CD1c-positive myeloid dendritic cell (primary cell): ENCODE measurements around the gene NAT8.
"Not testable (repeated sequence)": the region's sequence is repeated elsewhere in the genome, so short reads cannot be mapped to it uniquely, and the experiment has no call there.

Experiments used
- DNase-seq: peaks from one replicate; pipeline ENCODE4 v3.0.0-alpha.2; 2016; ENCODE audit errors: extremely low spot score

Gene NAT8

GRCh38 chr2:73636977-73637376 is 5.2 kb downstream of the NAT8 start:
- DNase-seq: not testable (repeated sequence)

DNA sequence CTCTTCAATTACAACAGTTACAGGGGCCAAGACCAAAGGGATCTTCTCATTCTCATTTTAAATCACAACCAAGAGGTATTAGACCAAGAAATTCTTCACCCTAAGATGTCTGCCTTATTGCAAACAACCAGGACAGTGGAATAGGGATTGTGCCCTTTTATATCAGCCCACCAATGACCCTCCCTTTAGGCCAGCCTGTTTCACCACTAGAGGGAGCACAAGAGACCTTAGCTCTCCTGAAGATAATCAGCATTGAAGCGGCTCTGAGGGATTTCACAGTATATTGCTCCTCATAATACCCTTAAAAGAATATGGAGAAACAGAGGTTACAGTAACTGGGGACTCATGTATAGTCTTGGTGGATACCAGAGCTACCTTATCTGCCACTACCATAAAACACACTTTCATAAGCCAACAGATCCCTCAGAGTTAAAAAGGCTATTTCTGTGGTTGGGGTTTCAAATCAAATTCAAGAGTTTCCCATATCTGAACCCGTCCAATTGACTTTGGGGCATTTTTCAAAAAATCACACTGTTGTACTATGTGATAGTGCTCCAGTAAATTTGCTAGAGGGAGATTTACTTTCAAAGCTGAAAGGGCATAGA is 11.5 kb downstream of the NAT8 start:
- not testable (repeated sequence) for DNase-seq

DNA sequence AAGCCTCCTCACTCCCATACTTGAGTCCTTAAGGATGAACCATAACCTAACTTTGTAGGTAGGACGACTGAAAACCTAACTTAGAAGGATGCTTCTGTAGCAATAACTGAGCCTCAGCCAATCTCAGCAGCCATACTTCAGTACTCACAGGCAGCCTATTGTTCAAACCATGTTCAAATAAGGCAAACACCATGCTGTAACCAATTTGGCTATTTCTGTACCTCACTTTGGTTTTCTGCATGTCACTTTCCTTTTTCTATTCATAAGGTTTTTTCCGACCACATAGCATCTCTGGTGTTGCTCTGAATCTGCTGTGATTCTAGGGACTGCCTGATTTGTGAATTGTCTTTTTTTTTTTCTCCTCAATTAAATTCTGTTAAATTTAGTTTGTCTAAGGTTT is 13.7 kb downstream of the NAT8 start:
- DNase-seq: not testable (repeated sequence)

DNA sequence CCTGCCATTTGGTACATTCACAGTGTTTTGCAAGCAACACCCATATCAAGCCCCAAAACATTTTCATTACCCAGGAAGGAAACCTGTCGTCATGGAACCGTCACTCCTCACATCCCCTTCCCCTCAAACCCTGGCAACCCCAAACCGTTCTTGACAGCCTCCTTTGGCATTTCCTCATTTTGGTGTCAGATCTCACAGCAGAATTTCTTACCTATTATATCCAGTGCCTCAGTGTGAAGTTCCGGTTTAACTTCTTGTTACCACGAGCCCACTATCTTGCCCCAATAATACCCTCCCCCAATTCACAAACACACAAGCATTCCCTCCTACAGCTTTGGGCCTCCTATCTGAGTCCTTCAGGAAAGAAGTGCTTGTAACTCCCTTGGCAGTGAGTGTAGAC is 16.0 kb downstream of the NAT8 start:
- not testable (repeated sequence) for DNase-seq

DNA sequence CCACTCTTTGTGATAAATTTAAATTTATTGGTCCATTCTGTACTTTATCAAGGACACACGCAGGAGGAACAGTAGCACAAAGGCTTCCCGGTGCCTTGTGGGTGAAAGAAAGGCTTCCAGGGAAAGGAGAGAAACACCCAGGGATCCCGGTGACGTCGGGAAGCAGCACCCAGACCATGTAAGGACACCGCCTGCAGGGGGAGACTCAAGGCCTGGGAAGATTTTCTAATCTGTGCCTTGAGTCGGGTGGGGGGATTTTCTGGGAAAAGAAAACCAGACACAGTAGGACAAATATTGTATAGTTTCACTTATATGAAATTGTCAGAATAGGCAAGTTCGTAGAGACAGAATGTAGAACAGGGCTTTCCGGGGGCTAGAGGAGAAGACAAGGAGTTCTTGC is 17.6 kb downstream of the NAT8 start:
- not testable (repeated sequence) for DNase-seq

GRCh38 chr2:73624036-73624435 is 18.2 kb downstream of the NAT8 start:
- not testable (repeated sequence) for DNase-seq

DNA sequence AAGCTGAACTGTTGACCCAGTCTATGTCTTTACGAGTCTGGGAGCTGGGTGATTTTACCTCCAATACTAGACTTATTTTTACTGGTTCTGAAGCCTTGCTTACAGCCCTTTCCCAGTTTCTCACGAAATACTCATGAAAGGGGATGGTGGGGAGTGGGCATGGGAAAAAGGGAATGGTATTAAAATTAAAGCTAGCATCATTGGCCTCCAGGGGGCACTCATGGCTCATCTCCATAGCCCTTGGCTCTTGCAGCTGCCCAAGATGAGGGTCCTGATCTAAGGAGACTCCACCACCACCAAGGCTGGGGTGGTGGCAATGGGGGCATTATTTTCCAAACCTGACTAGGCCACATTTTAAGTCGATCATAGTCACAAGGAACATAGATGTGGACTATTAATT is 22.3 kb downstream of the NAT8 start:
- not testable (repeated sequence) for DNase-seq

GRCh38 chr2:73614997-73615396 is 27.2 kb downstream of the NAT8 start:
- DNase-seq: no peak

DNA sequence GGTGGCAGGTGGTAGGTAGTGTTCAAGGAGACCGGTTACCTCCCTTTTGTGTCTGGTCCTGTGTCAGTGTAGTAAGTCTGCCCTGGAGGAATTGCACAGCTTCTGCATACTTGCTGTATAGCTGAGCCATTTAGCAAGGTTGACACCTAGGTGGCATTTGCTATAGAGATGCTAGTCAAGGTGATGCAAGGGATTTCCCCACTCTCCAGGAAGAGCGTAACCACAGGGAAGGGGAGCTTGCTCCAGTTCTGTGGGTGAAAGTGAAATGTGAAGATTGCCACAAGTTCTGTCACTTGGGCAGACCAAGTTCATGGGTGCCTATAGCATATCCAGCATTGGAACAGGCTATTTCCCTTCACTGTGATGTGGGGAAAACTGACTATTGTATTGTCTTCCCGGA is 28.1 kb downstream of the NAT8 start:
- DNase-seq: no peak

DNA sequence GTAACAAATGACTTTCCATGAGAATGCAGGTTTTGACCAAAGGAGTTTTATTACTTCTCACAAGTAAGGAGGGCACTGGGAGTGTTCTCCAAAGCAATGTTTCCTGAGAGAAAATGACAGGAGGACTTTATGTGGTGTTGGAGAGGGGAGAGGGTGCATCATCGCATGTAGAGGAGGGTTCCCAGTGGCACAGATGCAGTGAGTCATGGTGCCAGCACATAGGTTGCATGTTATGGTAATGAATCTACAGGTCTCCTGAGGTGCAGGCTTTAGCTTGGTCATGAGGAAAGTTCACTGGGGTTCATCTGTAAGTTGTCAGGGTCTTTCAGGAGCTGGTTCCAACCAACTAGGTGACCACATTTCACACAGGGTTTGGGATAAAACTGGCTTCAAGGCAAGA is 30.4 kb downstream of the NAT8 start:
- DNase-seq: no peak

DNA sequence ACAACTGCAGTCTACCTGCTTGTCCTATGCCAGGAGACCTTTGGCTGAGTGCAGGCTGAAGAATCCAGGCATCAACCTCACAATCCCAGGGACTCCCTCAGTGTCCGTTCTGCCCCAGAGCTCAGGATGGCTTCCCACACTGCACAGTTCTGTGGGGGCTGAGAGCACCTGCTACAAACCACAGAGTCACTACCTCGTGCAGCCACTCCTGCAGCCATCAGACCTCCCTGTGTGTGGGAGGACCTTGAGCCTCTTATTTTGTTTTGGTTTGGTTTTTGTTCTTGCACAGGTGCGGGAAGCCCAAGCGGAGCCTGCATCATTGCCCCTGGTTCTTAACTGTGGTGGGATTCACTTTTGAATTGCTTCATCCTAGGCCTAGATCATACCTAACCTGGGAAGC is 31.0 kb downstream of the NAT8 start:
- no peak for DNase-seq

- DNase-seq: no peak
These were observed 32.1 kb downstream of the NAT8 start for GRCh38 chr2:73610111-73610510.

DNA sequence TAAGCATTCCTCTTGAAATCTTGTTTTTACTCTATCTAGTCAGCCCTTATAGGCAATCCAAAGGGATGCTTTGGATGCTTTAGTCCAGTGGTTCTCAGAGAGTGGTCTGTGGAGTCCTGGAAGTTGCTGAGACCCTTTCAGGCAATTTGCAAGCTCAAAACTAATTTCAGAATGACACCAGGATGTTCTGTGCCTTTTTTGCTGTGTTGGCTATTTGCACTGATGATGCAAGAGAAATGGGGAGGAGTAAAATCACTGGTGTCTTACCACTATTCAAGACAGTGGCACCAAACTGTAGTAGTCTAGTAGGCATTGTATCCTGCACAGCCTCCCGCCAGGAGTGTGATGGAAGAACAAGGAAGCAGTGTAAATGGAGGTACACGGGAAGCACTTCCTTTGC is 37.6 kb downstream of the NAT8 start:
- not testable (repeated sequence) for DNase-seq

- DNase-seq: not testable (repeated sequence)
These were observed 39.1 kb downstream of the NAT8 start for GRCh38 chr2:73603099-73603588.

DNA sequence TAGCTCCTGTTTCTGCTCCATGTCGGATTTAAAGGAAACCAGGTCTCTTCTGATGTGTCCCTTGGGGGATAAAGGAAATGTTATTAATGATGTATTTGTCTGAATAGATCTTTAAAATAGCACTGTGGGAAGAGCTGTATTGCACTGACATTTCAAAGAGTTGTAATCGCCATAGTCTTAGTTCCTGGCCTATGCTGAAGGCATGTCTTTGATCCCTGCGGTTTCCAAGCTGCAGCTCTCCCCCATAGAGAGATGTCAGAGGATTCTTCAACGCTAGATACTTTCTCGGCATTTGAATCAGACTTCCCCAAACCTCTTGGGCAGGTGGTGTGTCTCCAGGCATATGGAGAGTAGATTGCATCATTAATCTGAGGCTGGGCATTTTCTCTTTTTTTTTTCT is 40.4 kb downstream of the NAT8 start:
- no peak for DNase-seq

DNA sequence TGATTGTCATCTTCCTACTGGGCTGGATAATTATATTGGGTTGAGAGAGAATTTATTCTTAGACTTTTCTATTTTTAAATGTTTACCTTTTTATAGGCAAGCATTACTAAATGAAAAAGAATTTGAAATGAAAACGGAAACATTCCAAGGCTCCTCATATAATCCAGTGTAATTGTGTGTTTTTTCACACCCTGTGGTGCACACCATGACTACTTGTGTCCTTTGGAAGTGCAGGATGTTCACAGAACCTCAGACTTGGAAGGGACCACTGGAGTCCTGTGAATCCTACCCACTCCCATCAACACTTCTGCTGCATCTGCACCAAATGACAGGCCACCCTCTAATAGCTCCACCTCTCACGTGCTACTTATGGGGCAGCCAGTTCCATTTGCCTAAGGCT is 48.0 kb downstream of the NAT8 start:
- DNase-seq: no peak

- DNase-seq: no peak
These were observed 48.5 kb downstream of the NAT8 start for GRCh38 chr2:73593680-73594079.
